DMS53 treated with DMSO at 0.1 percent for 48 hours (cell line): ENCODE results near the gene PPP2CA.

ENCODE experiments used
- DNase-seq: peaks from one replicate; lab custom pipeline; 2025; ENCODE audit not compliant: unreplicated experiment; lab: John Stamatoyannopoulos, UW

PPP2CA gene

DNA sequence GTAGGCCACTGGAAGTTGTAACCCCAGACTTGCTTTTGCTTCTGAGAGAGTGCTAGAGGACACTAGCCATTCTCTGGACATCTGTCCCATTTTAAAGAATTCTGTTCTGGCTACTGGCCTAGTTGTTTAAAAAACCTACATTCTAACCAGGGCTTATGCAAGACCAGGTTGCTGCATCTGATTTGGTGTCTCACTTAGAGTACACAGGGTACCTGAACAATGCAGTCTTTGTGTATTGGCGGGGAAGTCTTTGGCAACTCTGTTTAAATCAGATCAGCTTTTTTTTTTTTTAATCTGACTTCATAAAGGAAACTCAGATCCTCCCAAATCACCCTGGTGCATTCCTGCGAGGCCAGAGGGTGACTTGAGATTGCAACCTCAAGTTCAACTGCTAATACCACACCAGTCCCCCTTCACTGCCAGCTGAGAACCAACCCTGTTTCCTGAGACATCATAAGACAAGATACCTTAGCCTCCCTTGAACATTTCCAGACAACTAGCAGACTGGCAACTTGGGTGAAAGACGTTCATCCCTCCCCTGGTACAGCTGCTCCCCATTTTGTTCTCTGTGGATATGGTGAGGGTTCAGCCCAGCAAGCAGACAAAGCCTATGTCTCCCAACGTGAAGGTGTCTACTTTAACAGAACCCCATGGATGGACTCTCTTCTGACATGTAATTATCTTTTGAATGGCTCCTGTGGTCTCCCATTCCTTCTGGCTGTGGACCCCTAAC lies 76.1 kb downstream of the PPP2CA start:
- DNase-seq: no peak

DNA sequence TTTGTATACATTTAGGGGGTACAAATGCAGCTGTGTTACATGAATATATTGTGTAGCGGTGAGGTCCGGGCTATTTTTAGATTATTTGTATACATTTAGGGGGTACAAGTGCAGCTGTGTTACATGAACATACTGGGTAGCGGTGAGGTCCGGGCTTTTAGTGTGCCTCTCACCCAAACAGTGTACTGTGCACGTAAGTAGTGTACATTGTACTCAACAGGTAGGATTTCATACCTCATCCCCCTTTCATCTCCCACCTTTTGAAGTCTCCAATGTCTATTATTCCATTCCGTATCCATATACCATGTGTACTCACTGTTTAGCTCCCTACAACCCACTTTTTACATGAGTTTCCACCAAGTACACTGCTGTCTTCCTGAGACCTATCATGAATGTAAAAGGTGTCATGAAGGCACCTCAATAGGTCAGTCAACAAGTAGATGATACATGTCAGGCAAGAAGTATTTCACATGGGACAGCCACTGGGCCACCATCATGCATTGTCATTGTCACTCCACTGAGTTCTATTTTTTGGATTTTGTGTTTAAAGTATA lies 76.8 kb downstream of the PPP2CA start:
- DNase-seq: no peak

DNA sequence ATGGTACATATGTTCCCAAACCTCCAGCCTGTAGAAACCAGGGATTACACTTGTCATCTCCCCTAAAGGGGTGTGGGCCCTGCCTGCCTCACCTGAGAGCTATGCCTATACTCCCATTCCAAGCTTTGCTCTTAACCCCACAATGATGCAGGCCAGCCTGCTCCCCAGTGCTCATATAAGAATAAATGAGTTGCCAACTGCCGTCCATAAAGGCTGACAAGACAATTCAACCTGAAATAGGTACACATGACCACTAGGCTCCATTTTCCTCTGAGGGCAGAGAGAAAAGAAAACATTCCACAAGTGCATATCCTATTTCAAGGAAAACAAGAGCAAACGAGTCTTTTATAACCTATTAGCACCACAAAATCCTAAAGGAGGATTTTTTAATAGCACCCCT lies 77.6 kb downstream of the PPP2CA start:
- DNase-seq: peak; percentile 14

DNA sequence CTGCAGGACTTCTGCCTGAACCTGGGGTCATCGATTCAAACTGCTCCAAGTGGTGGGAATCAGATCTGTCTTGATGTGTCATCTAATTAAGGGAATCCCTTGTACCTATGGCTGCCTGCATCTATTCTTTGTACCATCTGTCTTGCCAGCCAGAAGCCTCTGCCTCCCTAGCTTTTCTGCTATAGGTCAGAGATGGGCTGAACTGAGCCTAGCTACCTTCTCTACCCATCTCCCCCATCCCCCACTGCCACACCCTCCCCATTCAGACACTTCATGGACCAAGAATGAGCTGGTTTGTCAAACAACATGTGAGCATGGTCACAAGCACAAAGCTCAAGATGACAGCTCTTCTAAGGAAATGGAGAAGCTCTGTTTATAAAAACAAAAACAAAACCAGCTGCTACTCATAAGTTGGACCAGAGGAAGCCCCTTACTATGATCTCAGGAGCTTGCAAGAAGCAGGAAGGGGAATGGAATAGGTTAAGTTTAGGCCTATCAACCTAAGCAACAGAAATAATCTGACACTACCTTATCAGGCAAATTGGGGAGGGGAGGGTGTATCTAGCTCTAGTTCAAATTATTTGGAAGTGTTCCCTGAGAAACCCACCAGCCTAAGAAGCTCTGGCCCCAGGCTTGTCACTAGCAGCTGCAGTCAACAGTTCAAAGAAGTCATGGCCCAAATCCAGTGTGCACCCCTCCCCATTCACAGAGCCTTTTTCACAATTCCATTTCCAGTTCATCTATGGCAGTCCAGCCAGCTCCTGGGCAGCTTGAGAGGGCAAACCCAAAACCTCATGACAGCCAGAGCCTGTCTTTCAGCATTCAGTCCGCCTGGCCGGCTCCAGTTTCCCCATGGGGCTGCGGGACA lies 79.0 kb downstream of the PPP2CA start:
- DNase-seq: no peak

DNA sequence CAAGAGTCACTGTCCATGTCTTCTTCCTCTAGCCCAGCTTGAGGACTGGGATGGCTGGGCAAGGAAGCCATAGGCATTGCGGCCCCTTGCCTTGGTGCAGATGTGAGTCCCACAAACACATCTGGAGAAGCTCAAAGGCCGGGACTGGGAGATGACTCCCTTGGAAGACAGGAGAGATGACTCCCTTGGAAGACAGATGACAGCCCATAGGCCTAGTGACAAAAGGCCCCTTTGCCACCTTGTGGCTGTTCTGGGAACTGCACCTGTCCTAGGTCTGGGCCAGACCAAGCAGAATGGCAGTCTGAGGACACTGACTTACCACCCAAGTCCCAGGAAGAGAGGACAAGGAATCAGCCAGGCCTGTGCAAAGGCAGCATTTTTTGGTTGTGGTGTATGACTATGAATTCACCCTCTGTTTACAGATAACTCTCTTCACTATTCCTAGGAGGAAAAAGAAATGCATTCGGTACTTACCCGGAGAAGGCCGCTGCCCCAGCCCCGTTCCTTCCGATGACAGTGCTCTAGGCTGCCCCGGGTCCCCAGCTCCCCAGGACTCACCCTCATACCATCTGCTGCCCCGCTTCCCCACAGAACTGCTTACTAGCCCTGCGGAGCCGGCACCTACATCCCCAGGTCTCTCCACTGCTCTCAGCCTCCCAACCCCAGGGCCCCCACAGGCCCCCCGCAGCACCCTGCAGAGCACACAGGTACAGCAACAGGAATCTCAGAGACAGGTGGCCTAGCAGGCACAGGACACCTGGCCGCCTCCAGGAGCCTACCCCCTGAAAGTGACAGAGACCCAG lies 79.9 kb downstream of the PPP2CA start:
- DNase-seq: peak; percentile 64

DNA sequence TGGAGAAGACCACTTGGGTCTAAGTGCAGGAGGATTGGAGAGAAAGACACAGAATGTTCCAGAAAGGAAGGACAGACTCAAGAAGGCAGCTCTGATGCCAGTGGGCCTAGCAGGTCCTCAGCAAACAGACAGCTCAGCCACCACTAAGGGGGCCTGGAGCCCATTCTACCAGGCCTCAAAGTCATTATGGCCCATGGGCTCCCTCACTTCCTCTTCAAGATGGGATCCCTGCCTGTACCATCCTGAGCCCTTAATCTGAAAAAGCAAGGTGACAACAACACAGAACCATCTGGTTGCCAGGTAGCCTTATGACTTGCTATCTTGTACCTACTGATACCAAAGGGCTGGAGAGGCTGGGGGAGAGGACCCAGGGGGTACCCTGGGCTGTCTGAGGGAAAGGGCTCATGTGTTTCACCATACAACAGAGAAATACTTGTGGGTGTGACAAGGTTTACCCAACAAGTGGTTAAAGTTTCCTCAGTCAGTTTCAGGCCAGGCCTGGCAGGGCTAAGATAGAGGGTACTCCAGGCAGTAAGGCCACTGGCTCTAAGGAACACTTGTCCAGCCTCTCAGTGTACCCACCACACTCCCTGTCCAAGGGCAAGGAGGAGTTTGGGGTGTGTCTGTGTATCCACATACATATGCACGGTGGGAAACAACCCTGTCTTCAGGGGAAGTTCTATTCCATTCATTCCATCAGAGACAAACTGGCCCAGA lies 80.7 kb downstream of the PPP2CA start:
- no peak for DNase-seq
